ENCODE measurements around the gene PPP1CB. TPM values are rescaled to one million over a fixed set of nuclear protein-coding genes. Genes with fewer than 3 reads are reported as not detected.
"Not testable (repeated sequence)": the region's sequence is repeated elsewhere in the genome, so short reads cannot be mapped to it uniquely, and the experiment has no call there.

Gene PPP1CB
- total and polyA plus RNA-seq, 4 donors, result 26.2 to 75.4 (median 49.3) TPM

DNA sequence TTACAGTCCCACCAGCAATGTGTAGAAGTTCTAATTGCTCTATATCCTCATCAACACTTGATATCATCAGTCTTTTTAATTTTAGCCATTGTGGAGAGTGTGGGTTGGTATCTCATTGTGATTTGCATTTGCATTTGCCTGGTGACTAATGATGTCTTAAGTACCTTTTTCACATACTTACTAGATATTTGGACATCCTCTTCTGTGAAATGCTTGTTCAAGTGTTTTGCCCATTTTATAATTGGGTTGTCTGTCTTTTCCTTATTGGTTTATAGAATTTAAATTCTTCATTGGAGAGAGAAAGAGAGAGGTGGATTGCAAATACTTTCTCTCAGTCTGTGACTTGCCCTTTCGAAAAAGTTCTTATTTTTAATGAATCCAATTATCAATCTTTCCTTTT, 14.0 kb upstream of the PPP1CB start:
- no peaks in the 10 kb centered on the region for H3K36me3 ChIP-seq (ENCODE audit: control insufficient read depth in 4 of 4, insufficient read depth in 3 of 4, low read depth in 1 of 4, low read length in 3 of 4)
- peaks cover 0 to 4% (median 1%) of the 10 kb centered on the region in 4 donors for H3K9me3 ChIP-seq (ENCODE audit: control insufficient read depth in 4 of 4, low read length in 3 of 4)
- no peak overlapping the region for H3K9ac ChIP-seq (ENCODE audit: low read depth in 1 of 2, low read length in 2 of 2)
- H3K4me1 ChIP-seq (ENCODE audit: control insufficient read depth in 4 of 4, insufficient read depth in 4 of 4, low read length in 3 of 4), result peaks cover 4 to 13% (median 9%) of the 10 kb centered on the region in 4 donors
- TF ChIP-seq RAD21 (IDR thresholded peaks at IDR 0.05) (no peak), JUND (IDR thresholded peaks at IDR 0.05) (no peak), FOXA1 (IDR thresholded peaks at IDR 0.05) (no peak)
- TF ChIP-seq, protein P1, sequence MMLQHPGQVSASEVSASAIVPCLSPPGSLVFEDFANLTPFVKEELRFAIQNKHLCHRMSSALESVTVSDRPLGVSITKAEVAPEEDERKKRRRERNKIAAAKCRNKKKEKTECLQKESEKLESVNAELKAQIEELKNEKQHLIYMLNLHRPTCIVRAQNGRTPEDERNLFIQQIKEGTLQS (IDR thresholded peaks at IDR 0.05), result no peak
- whole genome bisulfite sequencing, result 94% methylated on average over 1 of the region's 1 CpG
- H3K4me3 ChIP-seq (ENCODE audit: low read depth in 1 of 3, low read length in 3 of 3), result no peak overlapping the region
- H3K27me3 ChIP-seq (ENCODE audit: control insufficient read depth in 4 of 4, insufficient read depth in 4 of 4, low read length in 3 of 4), result no peaks in the 10 kb centered on the region
- no peak overlapping the region for H3K27ac ChIP-seq (ENCODE audit: low read depth in 1 of 2, low read length in 2 of 2)
- DNase-seq (ENCODE audit: low spot score), result no peak

GRCh38 chr2:28742619-28743018, 9.0 kb upstream of the PPP1CB start:
- H3K27ac ChIP-seq (ENCODE audit: low read depth in 1 of 2, low read length in 2 of 2); H3K4me1 ChIP-seq (ENCODE audit: control insufficient read depth in 4 of 4, insufficient read depth in 4 of 4, low read length in 3 of 4); H3K9ac ChIP-seq (ENCODE audit: low read depth in 1 of 2, low read length in 2 of 2); H3K36me3 ChIP-seq (ENCODE audit: control insufficient read depth in 4 of 4, insufficient read depth in 3 of 4, low read depth in 1 of 4, low read length in 3 of 4); H3K9me3 ChIP-seq (ENCODE audit: control insufficient read depth in 4 of 4, low read length in 3 of 4); H3K27me3 ChIP-seq (ENCODE audit: control insufficient read depth in 4 of 4, insufficient read depth in 4 of 4, low read length in 3 of 4); DNase-seq (ENCODE audit: low spot score); H3K4me3 ChIP-seq (ENCODE audit: low read depth in 1 of 3, low read length in 3 of 3): not testable (repeated sequence)
- WGBS, result 97% methylated on average over 6 of the region's 6 CpGs

DNA sequence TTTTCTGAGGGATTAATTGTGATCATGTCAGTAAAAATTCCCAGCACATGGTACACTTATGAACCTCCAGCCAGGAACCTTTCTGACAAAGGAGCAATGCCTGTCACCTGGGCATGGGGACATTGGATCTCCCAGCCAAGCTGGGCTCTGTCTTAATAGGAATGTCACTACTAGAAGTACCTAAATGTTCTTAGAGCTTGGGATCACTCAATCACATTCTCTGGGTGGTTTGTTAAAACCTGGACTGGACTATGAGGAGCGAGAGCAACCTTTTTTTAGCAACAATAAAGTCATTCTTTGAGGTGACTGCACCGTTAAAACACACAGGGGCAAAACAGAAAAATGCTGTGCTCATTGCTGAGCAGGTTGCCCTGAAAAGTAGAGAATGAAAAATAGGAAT, 6.4 kb upstream of the PPP1CB start:
- 88% methylated on average over 2 of the region's 2 CpGs for WGBS
- no peak for DNase-seq (ENCODE audit: low spot score)

More for the DNA sequence above, 6.4 kb upstream of the PPP1CB start:
- H3K9ac ChIP-seq (ENCODE audit: low read depth in 1 of 2, low read length in 2 of 2), result no peak overlapping the region
- peaks cover 0 to 2% (median under 1%) of the 10 kb centered on the region in 4 donors for H3K4me1 ChIP-seq (ENCODE audit: control insufficient read depth in 4 of 4, insufficient read depth in 4 of 4, low read length in 3 of 4)
- TF ChIP-seq JUND (IDR thresholded peaks at IDR 0.05) (no peak), RAD21 (IDR thresholded peaks at IDR 0.05) (no peak), HNF4A (conservative IDR thresholded peaks at IDR 0.05) (no peak), RXRA (IDR thresholded peaks at IDR 0.05) (no peak), FOXA2 (IDR thresholded peaks at IDR 0.05) (no peak), SP1 (IDR thresholded peaks at IDR 0.05) (no peak), TAF1 (conservative IDR thresholded peaks at IDR 0.05) (no peak), GABPA (IDR thresholded peaks at IDR 0.05 in 1 of 2, conservative IDR thresholded peaks at IDR 0.05 in 1 of 2) (no peak), HNF4G (IDR thresholded peaks at IDR 0.05) (no peak), ZBTB33 (IDR thresholded peaks at IDR 0.05) (no peak), EGR1 (IDR thresholded peaks at IDR 0.05; ENCODE audit: low read depth in 2 of 2) (no peak), MAX (IDR thresholded peaks at IDR 0.05) (no peak), FOXA1 (IDR thresholded peaks at IDR 0.05) (no peak)
- TF ChIP-seq, protein P1 (IDR thresholded peaks at IDR 0.05), result no peak
- TF ChIP-seq, protein P2, sequence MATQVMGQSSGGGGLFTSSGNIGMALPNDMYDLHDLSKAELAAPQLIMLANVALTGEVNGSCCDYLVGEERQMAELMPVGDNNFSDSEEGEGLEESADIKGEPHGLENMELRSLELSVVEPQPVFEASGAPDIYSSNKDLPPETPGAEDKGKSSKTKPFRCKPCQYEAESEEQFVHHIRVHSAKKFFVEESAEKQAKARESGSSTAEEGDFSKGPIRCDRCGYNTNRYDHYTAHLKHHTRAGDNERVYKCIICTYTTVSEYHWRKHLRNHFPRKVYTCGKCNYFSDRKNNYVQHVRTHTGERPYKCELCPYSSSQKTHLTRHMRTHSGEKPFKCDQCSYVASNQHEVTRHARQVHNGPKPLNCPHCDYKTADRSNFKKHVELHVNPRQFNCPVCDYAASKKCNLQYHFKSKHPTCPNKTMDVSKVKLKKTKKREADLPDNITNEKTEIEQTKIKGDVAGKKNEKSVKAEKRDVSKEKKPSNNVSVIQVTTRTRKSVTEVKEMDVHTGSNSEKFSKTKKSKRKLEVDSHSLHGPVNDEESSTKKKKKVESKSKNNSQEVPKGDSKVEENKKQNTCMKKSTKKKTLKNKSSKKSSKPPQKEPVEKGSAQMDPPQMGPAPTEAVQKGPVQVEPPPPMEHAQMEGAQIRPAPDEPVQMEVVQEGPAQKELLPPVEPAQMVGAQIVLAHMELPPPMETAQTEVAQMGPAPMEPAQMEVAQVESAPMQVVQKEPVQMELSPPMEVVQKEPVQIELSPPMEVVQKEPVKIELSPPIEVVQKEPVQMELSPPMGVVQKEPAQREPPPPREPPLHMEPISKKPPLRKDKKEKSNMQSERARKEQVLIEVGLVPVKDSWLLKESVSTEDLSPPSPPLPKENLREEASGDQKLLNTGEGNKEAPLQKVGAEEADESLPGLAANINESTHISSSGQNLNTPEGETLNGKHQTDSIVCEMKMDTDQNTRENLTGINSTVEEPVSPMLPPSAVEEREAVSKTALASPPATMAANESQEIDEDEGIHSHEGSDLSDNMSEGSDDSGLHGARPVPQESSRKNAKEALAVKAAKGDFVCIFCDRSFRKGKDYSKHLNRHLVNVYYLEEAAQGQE (IDR thresholded peaks at IDR 0.05), result no peak
- H3K9me3 ChIP-seq (ENCODE audit: control insufficient read depth in 4 of 4, low read length in 3 of 4), result no peaks in the 10 kb centered on the region
- H3K36me3 ChIP-seq (ENCODE audit: control insufficient read depth in 4 of 4, insufficient read depth in 3 of 4, low read depth in 1 of 4, low read length in 3 of 4), result no peaks in the 10 kb centered on the region
- no peak overlapping the region for H3K4me3 ChIP-seq (ENCODE audit: low read depth in 1 of 3, low read length in 3 of 3)
- no peaks in the 10 kb centered on the region for H3K27me3 ChIP-seq (ENCODE audit: control insufficient read depth in 4 of 4, insufficient read depth in 4 of 4, low read length in 3 of 4)
- no peak overlapping the region for H3K27ac ChIP-seq (ENCODE audit: low read depth in 1 of 2, low read length in 2 of 2)
